LNCaP clone FGC (cell line): ENCODE results near the gene FOLR3.
A peak's percentile ranks its signal among the peaks of the same experiment; 100 is the strongest.

Experiments used
- DNase-seq: peaks from one replicate; pipeline ENCODE4 v3.0.0-alpha.2; 2011; ENCODE audit warnings: low read depth
- H3K4me3 ChIP-seq: 2 replicates; pipeline ENCODE4 v1.5.1; 2011; ENCODE audit warnings: mild to moderate bottlenecking, low read depth, low read length, control low read depth
- TF ChIP-seq, protein P1 (sequence below): IDR thresholded peaks from 2 replicates; pipeline ENCODE4 v1.5.1; 2012; ENCODE audit warnings: mild to moderate bottlenecking; ENCODE audit not compliant: control insufficient read depth, insufficient read depth; ENCODE audit errors: extremely low read depth

The FOLR3 gene

DNA sequence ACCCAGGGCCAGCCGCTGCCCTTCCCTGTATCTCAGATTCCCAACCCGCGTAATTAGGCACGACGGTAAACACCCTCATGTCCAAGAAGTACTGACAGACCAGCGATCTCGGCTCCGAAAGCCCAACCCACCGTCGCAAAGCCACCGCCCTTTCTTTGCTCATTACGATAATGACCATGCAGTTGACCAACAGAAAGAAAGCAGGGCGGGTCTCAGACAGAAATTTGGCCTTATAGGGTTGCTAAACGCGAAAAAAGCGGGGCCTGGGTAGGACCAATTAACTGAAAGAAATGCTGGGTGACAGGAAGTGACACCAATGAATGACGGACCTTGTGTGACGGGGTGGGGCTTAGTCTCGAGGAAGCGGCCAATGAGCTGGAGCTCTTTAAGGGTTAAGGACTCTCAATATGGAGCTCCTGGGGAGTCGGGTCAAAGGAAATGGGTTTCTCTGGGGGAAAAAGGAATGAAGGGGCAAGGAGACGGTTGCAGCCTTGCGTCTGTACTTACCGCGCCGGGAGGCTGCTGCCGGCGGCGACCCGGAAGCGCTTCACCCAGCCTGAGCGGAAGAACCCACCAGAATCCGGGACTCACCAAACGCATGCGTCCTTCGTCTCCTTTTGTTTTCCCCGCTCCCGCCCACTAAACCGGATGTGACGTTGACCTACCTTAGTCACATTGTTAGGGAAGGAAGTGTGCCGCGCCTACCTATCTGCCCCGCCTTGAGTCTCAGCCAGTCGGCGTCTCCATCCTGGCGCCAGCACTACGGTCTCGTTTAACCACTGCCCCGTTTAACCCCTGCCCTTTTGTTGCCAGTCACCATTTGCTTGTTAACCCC, 23.2 kb upstream of the FOLR3 start, which contains the start of gene ANAPC15:
Gene ANAPC15 (minus strand): TSS at position 553 of the 835 bp plus-strand sequence. CDS start 1,419 bp downstream, outside the sequence.
- TF ChIP-seq, protein P1, sequence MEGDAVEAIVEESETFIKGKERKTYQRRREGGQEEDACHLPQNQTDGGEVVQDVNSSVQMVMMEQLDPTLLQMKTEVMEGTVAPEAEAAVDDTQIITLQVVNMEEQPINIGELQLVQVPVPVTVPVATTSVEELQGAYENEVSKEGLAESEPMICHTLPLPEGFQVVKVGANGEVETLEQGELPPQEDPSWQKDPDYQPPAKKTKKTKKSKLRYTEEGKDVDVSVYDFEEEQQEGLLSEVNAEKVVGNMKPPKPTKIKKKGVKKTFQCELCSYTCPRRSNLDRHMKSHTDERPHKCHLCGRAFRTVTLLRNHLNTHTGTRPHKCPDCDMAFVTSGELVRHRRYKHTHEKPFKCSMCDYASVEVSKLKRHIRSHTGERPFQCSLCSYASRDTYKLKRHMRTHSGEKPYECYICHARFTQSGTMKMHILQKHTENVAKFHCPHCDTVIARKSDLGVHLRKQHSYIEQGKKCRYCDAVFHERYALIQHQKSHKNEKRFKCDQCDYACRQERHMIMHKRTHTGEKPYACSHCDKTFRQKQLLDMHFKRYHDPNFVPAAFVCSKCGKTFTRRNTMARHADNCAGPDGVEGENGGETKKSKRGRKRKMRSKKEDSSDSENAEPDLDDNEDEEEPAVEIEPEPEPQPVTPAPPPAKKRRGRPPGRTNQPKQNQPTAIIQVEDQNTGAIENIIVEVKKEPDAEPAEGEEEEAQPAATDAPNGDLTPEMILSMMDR = no peak
- DNase-seq = peak; percentile 99
- peak within 1 kb of the TSS; percentile 80 for H3K4me3 ChIP-seq

DNA sequence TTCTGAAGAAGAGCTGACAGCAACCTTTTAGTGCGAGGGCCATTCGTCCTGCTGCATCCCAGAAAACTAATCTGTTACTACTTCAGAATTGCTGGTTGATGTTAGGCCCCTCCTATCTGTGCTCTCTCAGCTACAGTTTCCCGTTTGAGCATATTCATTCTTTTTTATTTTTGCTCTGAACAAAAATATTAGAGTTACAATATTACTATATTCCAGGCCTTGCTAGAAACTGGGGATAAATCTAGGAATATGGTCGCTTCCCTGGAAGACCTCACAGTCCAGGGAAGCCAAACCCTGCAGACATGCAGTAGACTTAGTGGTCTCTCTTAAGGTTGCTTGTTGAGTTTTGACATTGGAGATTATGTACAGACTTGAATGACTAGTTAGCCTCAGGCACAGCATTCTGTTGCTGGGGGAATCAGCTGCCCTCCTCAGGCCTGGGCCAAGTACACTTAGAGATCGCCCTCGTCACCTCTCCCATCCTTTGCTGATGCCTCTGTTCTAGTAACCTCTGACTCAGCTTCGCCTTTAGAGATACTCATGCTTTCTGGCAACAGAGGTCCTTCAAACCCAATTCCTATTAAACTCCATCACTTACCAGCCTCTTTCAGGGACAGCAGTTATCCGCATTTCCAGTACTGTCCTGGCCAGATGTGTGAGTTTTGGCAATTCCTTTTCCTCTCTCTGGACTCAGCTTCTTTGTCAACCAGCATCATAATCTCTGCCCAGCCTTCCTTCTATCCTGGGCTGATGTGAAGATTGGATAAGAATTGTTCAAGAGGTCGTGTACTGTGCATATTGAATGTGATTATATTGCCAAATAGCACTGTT, 22.3 kb upstream of the FOLR3 start:
- no peak for DNase-seq
- H3K4me3 ChIP-seq = peak overlapping the region; percentile 80
- TF ChIP-seq, protein P1 = no peak

DNA sequence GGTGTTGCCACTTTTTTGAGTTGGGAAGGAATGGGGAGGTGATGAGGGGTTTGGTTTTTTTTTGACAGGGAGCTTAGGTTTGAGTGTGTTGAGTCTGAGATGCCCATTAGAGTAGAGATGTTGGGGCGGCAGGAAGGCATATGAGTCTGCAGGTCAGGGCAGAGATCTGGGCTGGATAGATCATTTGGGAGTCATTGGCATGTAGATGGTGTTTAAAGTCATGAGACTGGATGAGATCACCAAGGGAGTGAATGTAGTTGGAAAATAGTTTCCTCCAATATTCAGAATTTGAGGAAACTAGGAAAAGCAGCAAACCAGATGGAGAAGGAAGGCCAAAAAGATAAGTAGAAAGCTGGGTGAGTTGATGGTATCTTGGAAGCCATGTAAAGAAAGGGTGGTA, 21.0 kb upstream of the FOLR3 start:
- TF ChIP-seq, protein P1 = no peak
- DNase-seq = no peak
- H3K4me3 ChIP-seq = no peak overlapping the region

DNA sequence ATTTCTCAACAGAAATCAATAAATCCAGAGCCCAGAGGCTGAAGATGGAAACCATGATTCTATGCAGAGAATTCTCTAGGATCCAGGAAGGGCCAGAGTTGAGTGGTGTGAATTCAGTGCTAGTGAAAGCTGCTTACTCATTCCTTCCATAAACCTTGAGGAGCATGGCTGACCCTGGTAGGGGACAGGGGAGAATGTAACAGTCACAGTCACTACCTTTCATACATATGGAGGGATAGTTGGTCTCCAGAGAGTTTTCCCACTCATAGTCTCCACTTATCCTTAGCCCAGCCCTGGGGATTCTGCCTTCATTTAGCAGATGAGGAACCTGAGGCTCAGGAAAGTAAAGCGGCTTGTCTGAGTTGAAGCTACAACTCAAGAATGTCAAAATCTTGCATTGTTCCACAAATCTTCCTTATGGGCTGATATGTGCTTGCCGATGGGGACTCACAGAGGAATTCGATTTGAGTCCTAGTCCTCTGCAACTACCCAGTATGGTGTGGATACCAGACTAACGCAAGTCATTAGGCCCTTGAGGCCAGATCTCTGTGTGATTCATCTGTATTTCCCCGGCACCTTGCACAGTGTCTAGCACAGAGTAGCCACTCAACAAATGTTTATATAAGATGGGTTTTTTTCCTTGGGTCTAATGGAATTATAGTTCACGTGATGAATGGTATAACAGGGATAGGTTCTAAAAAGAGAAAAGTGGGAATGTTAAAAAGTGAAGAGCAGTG, 19.3 kb upstream of the FOLR3 start:
- no peak overlapping the region for H3K4me3 ChIP-seq
- TF ChIP-seq, protein P1 = no peak
- DNase-seq = no peak

DNA sequence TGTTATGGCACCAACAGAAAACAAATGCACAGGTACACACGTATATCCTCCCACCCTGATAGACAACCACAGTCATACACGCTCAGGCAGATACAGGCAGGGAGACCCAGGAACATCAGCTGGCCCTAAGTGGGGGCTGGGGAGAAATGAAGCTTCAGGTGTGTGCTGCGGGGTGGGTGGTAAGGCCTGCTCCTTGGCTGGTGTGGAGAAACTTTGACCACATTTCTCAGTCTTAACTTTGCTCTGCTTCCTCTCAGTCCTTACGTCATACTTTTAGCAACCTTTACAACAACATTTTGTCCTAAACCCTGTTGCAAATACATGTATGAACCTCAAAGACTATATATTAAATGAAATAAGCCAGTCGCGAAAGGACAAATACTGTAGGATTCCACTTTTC, 16.3 kb upstream of the FOLR3 start:
- no peak overlapping the region for H3K4me3 ChIP-seq
- TF ChIP-seq, protein P1 = no peak
- no peak for DNase-seq

DNA sequence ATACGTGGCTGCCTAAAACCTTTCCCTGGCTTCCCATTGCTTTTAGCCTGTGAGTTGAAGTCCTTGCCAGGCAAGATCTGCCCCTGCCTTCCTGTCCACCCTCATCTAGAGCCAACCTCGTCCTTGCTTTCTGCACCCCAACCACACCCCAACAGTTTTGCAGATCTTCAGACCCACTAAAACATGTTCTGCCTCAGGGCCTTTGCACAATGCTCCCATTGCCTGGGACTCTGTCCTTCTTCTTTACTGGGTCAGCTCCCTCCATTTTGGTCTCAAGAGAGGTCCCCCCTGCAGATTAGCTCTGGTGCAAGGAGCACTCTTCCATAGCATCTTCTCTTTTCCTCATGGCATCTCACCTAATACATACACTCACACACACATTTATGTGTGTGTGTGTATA, 14.6 kb upstream of the FOLR3 start:
- H3K4me3 ChIP-seq = no peak overlapping the region
- no peak for DNase-seq
- TF ChIP-seq, protein P1 = no peak
